Hematopoietic multipotent progenitor cell (in vitro differentiated cells): ENCODE results near the gene GOLIM4. TPM values are rescaled to one million over a fixed set of nuclear protein-coding genes. Genes with fewer than 3 reads are reported as not detected.
A peak's percentile ranks its signal among the peaks of the same experiment; 100 is the strongest.
"Not testable (repeated sequence)": the region's sequence is repeated elsewhere in the genome, so short reads cannot be mapped to it uniquely, and the experiment has no call there.

ENCODE experiments used
- DNase-seq, 3 donors: peaks; one replicate each; pipeline ENCODE4 v3.0.0-alpha.2; 2011 to 2015; ENCODE audit warnings: low read depth in 2 of 3, low spot score in 2 of 3
- total RNA-seq: library from RNA; depleted of rRNA; stranded (reverse); fragments of >200 nt; gene quantifications from one replicate; pipeline ENCODE4 v1.2.3, GENCODE V29; 2012

The GOLIM4 gene
- total RNA-seq, 1 donor = 22.1 TPM

- no peak for DNase-seq
These were observed 15.7 kb downstream of the GOLIM4 start for GRCh38 chr3:168080022-168080421.

- no peak for DNase-seq
These were observed 18.6 kb downstream of the GOLIM4 start for GRCh38 chr3:168077091-168077490.

GRCh38 chr3:168073842-168074605 lies 21.7 kb downstream of the GOLIM4 start:
- no peak for DNase-seq

- no peak for DNase-seq
These were observed 23.4 kb downstream of the GOLIM4 start for GRCh38 chr3:168072323-168072650.

- no peak for DNase-seq
These were observed 24.0 kb downstream of the GOLIM4 start for GRCh38 chr3:168071591-168072322.

- DNase-seq = no peak
These were observed 24.8 kb downstream of the GOLIM4 start for GRCh38 chr3:168070919-168071318.

- DNase-seq = peak in 1 of 3 donors; percentile 48
These were observed 27.4 kb downstream of the GOLIM4 start for GRCh38 chr3:168068346-168068745.

- no peak for DNase-seq
These were observed 28.8 kb downstream of the GOLIM4 start for GRCh38 chr3:168066882-168067281.

- no peak for DNase-seq
These were observed 30.2 kb downstream of the GOLIM4 start for GRCh38 chr3:168065569-168065968.

GRCh38 chr3:168063122-168063521 lies 32.6 kb downstream of the GOLIM4 start:
- DNase-seq = no peak

GRCh38 chr3:168062679-168063078 lies 33.0 kb downstream of the GOLIM4 start:
- no peak for DNase-seq

- no peak for DNase-seq
These were observed 34.3 kb downstream of the GOLIM4 start for GRCh38 chr3:168061332-168061996.

GRCh38 chr3:168060317-168060716 lies 35.4 kb downstream of the GOLIM4 start:
- DNase-seq = no peak

GRCh38 chr3:168058481-168058880 lies 37.2 kb downstream of the GOLIM4 start:
- DNase-seq = no peak

GRCh38 chr3:168056398-168057230 lies 39.1 kb downstream of the GOLIM4 start:
- not testable (repeated sequence) for DNase-seq

GRCh38 chr3:168054447-168054846 lies 41.3 kb downstream of the GOLIM4 start:
- DNase-seq = no peak

- DNase-seq = peak in 1 of 3 donors; percentile 43
These were observed 42.6 kb downstream of the GOLIM4 start for GRCh38 chr3:168053115-168053514.

GRCh38 chr3:168052515-168052914 lies 43.2 kb downstream of the GOLIM4 start:
- no peak for DNase-seq

- no peak for DNase-seq
These were observed 43.9 kb downstream of the GOLIM4 start for GRCh38 chr3:168051531-168052471.

- no peak for DNase-seq
These were observed 44.7 kb downstream of the GOLIM4 start for GRCh38 chr3:168051070-168051469.
